Small intestine (tissue), 16 donors: ENCODE data around the gene OR5AR1. TPM values are rescaled to one million over a fixed set of nuclear protein-coding genes. Genes with fewer than 3 reads are reported as not detected.

Source experiments
- DNase-seq, 2 donors: peaks; one replicate each; pipeline versions ENCODE4 v3.0.0 to v3.0.0-alpha.2; 2013
- FAIRE-seq: peaks from 2 replicates; lab custom pipeline; 2012; peaks lifted over from hg19 to GRCh38; lab: Jason Lieb, UNC
- H3K27ac ChIP-seq, 3 donors: one replicate each; pipeline ENCODE4 v1.5.1; 2013; ENCODE audit warnings: low read length in 2 of 3, mild to moderate bottlenecking in 2 of 3, control low read depth in 1 of 3, inconsistent platforms in 1 of 3, low read depth in 1 of 3, moderate library complexity in 1 of 3
- H3K27me3 ChIP-seq, 3 donors: one replicate each; pipeline ENCODE4 v1.6.1; 2013; ENCODE audit warnings: low read length in 3 of 3, inconsistent platforms in 1 of 3; ENCODE audit not compliant: control insufficient read depth in 3 of 3, insufficient read depth in 3 of 3
- H3K36me3 ChIP-seq, 3 donors: one replicate each; pipeline ENCODE4 v1.6.1; 2013; ENCODE audit warnings: low read length in 3 of 3, inconsistent platforms in 1 of 3, low read depth in 1 of 3, mild to moderate bottlenecking in 1 of 3, moderate library complexity in 1 of 3; ENCODE audit not compliant: control insufficient read depth in 3 of 3, insufficient read depth in 2 of 3
- H3K4me1 ChIP-seq, 3 donors: one replicate each; pipeline ENCODE4 v1.6.1; 2013; ENCODE audit warnings: low read length in 2 of 3, inconsistent platforms in 1 of 3, low read depth in 1 of 3, mild to moderate bottlenecking in 1 of 3, moderate library complexity in 1 of 3; ENCODE audit not compliant: control insufficient read depth in 3 of 3, insufficient read depth in 2 of 3
- H3K4me3 ChIP-seq, 3 donors: one replicate each; pipeline ENCODE4 v1.5.1; 2013; ENCODE audit warnings: low read length in 3 of 3, control low read depth in 1 of 3, inconsistent platforms in 1 of 3, low read depth in 1 of 3, mild to moderate bottlenecking in 1 of 3, moderate library complexity in 1 of 3
- H3K9me3 ChIP-seq, 2 donors: one replicate each; pipeline ENCODE4 v1.6.1; 2013; ENCODE audit warnings: low read depth in 1 of 2, low read length in 1 of 2; ENCODE audit not compliant: control insufficient read depth in 2 of 2, insufficient read depth in 1 of 2
- WGBS, 3 donors: extraction: QIAGEN DNeasy Blood & Tissue Kit; methylation state at CpG; one replicate each; pipeline ENCODE4 v1.1.7; 2013; 5-methylcytosine and 5-hydroxymethylcytosine counted together
- long read RNA-seq, 10 donors: transcript quantifications; one replicate each; lab custom pipeline, GENCODE V29; 2026
- polyA plus RNA-seq, 4 donors: library from polyadenylated mRNA; stranded (reverse) in 3 of 4; unstranded in 1 of 4; fragments of 200-250 nt in 3 of 4; fragments of 120-200 nt in 1 of 4; gene quantifications; one replicate each; pipeline versions ENCODE4 v1.2.1 to v1.2.3, GENCODE V29; 2013
- donor health status: healthy with polysubstance abuse.
- donor health status: control.
- donor health status: control.
- donor health status: Bipolar disorder and iron deficiency.
- donor health status: healthy.

OR5AR1 gene
- not detected for polyA plus RNA-seq
- long read RNA-seq, donor 1: 0 reads
- long read RNA-seq, donor 2: 0 reads
- long read RNA-seq, donor 3: 0 reads
- long read RNA-seq, donor 4: 0 reads
- long read RNA-seq, donor 5: 0 reads
- long read RNA-seq, donor 6: 0 reads
- long read RNA-seq, donor 7: 0 reads
- long read RNA-seq, donor 8: 0 reads
- long read RNA-seq, donor 9: 0 reads
- long read RNA-seq, donor 10: 0 reads

DNA sequence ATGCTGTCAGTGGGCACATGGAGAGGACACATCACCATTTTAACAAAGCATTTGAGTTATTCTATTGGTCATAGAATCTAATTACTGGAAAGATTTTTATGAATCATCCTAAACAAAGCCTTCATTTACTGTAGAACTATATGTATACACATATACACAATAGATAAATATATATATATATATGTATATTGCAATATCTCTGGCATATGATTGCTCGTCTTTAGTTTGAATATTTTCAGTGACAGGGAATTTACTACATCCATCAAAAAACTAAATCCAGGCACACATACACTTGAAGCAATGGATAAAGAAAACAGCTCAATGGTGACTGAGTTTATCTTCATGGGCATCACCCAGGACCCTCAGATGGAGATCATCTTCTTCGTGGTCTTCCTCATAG is at the start of gene OR5AR1:
OR5AR1 (plus strand) TSS at position 301 of the 400 bp plus-strand sequence; CDS start at position 301, 0 bp downstream.
- Histone ChIP-seq H3K36me3 (no peaks in the 10 kb centered on the region), H3K4me3 (no peak within 1 kb of the TSS), H3K27me3 (no peaks in the 10 kb centered on the region), H3K9me3 (peaks cover 0 to 2% of the 10 kb centered on the region in 2 donors), H3K27ac (no peak within 1 kb of the TSS), H3K4me1 (no peaks in the 10 kb centered on the region)
- no peak for DNase-seq
- no peak for FAIRE-seq
- 74 to 79% (median 77%) methylated on average over 2 of the region's 2 CpGs for WGBS, 3 donors

DNA sequence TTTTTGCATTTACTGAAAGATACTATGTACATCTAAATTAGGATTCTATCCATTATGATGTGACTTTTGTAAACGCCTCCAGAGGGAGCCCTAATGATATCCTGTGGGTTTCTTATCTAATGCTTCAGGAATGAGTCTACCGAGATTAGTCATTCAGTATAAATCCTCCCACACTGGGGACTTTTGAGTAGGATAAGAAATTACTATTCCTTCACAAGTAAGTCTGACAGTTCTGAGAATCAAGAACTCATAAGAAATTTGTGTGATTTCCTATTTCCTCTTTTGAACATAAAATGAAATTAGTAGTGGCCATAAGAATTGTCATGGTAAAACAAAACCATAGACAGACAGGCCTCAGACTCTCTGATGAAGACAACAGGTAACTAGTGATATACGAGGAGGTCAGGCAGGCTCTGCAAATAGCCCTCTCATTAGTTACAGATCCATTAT is 38.8 kb upstream of the OR5AR1 start:
- H3K36me3 ChIP-seq: no peaks in the 10 kb centered on the region
- no peaks in the 10 kb centered on the region for H3K9me3 ChIP-seq
- no peak overlapping the region for H3K27ac ChIP-seq
- FAIRE-seq (no peak), DNase-seq (peak; percentile 22 to 53)
- H3K27me3 ChIP-seq: no peaks in the 10 kb centered on the region
- WGBS, 3 donors: 4 to 7% (median 6%) methylated on average over 3 of the region's 3 CpGs
- H3K4me1 ChIP-seq: no peaks in the 10 kb centered on the region
- H3K4me3 ChIP-seq: no peak overlapping the region

DNA sequence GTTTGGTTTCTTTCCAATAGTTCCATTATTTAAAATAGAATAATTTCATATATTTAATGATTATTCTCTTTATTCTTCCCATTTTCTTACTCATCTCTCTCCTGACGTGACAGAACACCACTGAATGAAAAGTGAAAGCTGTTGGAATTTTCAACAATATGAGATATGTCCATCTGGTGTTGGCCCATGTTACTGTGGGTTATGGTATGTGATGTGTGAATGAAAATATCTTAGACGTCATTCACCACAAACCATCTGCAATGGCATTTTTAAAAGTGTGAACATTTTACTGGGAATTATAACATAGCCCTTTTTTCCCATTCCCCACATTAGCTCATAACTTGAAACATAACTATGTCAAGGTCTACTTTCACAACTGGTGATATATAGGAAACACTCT is 37.5 kb upstream of the OR5AR1 start:
- Histone ChIP-seq H3K4me1 (no peaks in the 10 kb centered on the region), H3K36me3 (no peaks in the 10 kb centered on the region), H3K27me3 (no peaks in the 10 kb centered on the region), H3K9me3 (no peaks in the 10 kb centered on the region), H3K27ac (no peak overlapping the region), H3K4me3 (no peak overlapping the region)
- DNase-seq: no peak
- no peak for FAIRE-seq
- 39 to 48% (median 46%) methylated on average over 2 of the region's 2 CpGs for WGBS, 3 donors

DNA sequence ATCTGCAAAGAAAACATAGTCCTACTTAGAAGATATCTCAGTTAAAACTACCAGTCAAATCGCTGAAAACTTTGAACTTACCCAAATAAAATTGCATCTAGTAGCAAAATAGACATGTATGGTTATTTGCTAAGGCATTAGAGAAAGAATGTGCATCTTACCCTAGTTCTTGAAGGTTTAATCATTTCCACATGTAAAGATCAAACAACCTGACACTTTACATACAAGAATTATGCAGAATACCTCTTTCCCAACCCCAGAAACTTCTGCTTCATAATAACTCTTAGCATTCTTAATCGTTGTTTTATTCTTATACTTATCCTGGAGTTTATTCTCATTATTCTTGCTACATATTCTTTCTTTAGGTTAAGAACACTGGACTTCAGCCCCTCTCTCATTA is 31.2 kb upstream of the OR5AR1 start:
- Histone ChIP-seq H3K4me3 (no peak overlapping the region), H3K27me3 (no peaks in the 10 kb centered on the region), H3K9me3 (no peaks in the 10 kb centered on the region), H3K4me1 (no peaks in the 10 kb centered on the region), H3K27ac (no peak overlapping the region), H3K36me3 (no peaks in the 10 kb centered on the region)
- DNase-seq (no peak), FAIRE-seq (no peak)
- 73 to 77% (median 74%) methylated on average over 2 of the region's 2 CpGs for WGBS, 3 donors

DNA sequence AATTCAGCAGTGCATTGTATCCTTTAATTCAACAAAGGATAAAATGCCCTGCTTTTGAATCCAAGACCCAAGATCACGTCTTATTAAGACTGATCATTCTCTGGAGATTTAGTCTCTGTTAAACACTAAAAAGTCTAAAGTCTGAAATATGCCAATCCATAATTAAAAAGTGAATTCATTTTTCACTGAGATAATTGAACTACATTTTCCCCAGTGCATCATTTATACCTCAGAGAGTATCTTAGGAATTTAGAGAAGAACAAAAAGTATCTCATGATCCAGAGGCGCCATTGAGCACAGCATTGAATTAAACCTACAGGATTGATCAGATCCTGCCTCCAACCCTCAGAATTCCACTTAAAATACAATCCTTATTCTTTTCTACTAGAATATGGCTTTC is 26.6 kb upstream of the OR5AR1 start:
- no peaks in the 10 kb centered on the region for H3K4me1 ChIP-seq
- H3K9me3 ChIP-seq: peaks cover 0 to 1% of the 10 kb centered on the region in 2 donors
- H3K4me3 ChIP-seq: no peak overlapping the region
- H3K36me3 ChIP-seq: no peaks in the 10 kb centered on the region
- WGBS, 3 donors: 62 to 81% (median 75%) methylated on average over 2 of the region's 2 CpGs
- no peak overlapping the region for H3K27ac ChIP-seq
- FAIRE-seq (no peak), DNase-seq (no peak)
- H3K27me3 ChIP-seq: no peaks in the 10 kb centered on the region

DNA sequence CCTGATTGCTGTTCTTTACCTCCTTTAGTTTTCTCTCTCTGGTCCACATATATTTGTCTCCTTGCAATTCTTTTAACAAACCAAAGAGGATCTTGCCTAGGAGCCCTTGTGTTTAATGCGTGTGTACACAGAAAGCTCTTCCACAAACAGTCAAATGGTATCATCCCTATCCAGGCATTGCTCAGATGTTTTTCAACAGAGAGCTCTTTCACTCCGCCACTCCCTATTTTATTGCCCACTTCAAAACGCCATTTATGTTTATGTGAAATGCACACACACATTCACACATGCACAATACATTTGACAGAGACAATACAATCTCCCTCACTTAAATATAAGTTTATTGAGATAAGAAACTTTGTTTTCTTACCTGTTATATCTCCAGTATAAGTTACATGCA is 26.0 kb upstream of the OR5AR1 start:
- no peak for FAIRE-seq
- WGBS, 3 donors: 49 to 59% (median 52%) methylated on average over 3 of the region's 3 CpGs

DNA sequence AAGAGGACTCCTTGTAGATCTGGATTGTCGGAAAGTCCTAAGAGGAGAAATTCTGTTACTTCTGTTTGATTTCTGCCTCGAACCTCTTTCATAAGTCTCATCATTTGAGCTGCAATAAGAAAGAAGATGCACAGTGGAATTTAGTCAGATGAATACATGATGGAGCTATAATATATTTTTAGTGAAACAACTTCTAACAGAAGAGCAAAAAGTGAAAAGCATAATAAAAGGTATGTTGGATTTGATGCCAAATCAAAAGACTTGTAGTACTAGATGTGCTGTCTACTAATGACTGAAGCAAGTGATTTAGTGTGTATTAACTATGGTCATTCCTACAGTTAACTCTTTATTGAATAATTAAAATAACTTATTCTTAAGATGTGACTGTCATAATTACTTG is 21.1 kb upstream of the OR5AR1 start, which contains the start of gene OR5AP2:
OR5AP2 (minus strand) TSS at position 101 of the 400 bp plus-strand sequence; CDS start at position 101, 0 bp downstream.
- H3K36me3 ChIP-seq: no peaks in the 10 kb centered on the region
- peaks cover 0 to 1% of the 10 kb centered on the region in 2 donors for H3K9me3 ChIP-seq
- no peak within 1 kb of the TSS for H3K27ac ChIP-seq
- no peaks in the 10 kb centered on the region for H3K27me3 ChIP-seq
- WGBS, 3 donors: 67 to 77% (median 68%) methylated on average over 2 of the region's 2 CpGs
- no peaks in the 10 kb centered on the region for H3K4me1 ChIP-seq
- DNase-seq (no peak), FAIRE-seq (no peak)
- no peak within 1 kb of the TSS for H3K4me3 ChIP-seq

More for the DNA sequence above, 26.0 kb upstream of the OR5AR1 start:
- Histone ChIP-seq H3K36me3 (no peaks in the 10 kb centered on the region), H3K9me3 (peaks cover 0 to 1% of the 10 kb centered on the region in 2 donors), H3K27ac (no peak overlapping the region), H3K4me1 (no peaks in the 10 kb centered on the region), H3K27me3 (no peaks in the 10 kb centered on the region), H3K4me3 (no peak overlapping the region)
- no peak for DNase-seq

DNA sequence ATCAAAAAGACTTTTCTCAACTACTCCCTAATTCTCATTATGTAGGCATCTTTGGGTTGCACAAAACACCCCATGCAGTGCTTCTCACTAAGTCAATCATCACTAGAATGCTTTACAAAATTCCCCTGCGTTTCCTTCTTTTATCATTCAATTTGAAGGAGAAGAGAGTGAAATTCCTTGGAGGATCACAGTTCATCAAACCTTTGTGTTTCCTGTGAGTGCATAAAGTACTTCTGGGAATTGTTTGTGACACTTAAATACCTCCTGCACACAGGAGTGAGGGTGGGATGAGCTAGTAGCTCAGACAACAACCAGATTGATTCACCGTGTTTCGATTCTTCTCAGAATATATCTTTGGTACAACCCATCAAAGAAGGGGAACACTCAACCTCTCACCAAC is 3.7 kb upstream of the OR5AR1 start:
- Histone ChIP-seq H3K27me3 (no peaks in the 10 kb centered on the region), H3K4me3 (no peak overlapping the region), H3K4me1 (no peaks in the 10 kb centered on the region), H3K36me3 (no peaks in the 10 kb centered on the region), H3K9me3 (peaks cover 0 to 2% of the 10 kb centered on the region in 2 donors), H3K27ac (no peak overlapping the region)
- DNase-seq (no peak), FAIRE-seq (no peak)
- 26 to 48% (median 39%) methylated on average over 3 of the region's 3 CpGs for WGBS, 3 donors

DNA sequence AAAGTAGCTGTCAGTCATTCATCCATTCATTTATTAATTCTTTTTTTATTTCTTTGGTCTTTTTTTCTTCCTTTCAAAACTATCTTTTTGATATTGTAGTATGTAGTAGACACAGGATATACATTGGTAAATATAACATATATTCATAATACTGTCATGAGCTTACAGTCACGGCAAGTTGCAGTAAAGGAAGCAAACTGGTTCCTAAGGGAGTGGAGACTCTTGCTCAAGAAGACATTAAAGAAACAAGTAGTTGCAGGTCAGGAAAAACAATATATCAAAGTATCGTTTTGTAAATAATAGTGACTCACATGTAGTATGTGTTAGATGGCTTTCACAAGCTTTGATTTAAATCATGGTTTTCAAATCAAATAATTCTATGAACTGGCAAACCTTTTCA is 7.5 kb downstream of the OR5AR1 start:
- Histone ChIP-seq H3K4me1 (no peaks in the 10 kb centered on the region), H3K27ac (no peak overlapping the region), H3K27me3 (no peaks in the 10 kb centered on the region), H3K36me3 (no peaks in the 10 kb centered on the region), H3K4me3 (no peak overlapping the region), H3K9me3 (no peaks in the 10 kb centered on the region)
- no peak for FAIRE-seq
- 84 to 86% (median 85%) methylated on average over 2 of the region's 2 CpGs for WGBS, 3 donors
- no peak for DNase-seq
